ENCODE data around the gene COL23A1.
"Not testable (repeated sequence)": the region's sequence is repeated elsewhere in the genome, so short reads cannot be mapped to it uniquely, and the experiment has no call there.

COL23A1 gene

DNA sequence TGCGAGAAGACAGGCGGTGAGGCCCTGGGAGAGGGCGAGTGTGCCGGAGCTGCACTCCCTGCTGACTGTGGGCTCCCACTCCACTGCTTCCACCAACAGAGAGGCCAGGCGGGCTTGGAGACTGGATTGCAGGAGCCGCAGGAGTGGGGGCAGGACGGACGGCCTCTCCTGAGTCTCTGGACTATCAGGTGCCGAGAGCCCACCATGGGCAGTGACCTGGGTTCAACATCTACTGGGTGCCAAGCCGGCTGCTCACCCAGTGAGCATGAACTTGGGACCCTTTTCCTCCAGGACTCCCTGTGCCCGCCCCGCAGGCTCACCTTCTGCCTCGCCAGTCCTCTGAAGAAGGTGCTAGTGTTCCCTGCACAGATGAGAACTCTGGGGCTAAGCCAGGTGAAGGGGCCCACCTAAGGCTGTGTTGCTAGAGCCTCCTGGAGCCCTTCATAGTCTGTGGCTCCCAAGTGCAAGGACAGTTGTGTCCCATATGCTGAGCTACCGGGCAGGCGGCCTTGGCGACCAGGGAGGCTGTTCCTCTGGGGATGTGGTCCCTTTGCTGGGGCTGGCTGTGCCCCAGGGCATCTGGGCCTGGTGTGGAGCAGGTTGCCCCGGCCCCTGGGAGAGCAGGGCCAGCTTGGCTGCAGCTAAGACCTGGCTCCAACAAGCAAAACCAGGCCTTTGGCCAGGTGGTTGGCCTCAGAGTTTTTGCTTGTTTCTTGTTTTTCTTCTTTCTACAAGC lies 279.9 kb downstream of the COL23A1 start:
- no peak for DNase-seq

DNA sequence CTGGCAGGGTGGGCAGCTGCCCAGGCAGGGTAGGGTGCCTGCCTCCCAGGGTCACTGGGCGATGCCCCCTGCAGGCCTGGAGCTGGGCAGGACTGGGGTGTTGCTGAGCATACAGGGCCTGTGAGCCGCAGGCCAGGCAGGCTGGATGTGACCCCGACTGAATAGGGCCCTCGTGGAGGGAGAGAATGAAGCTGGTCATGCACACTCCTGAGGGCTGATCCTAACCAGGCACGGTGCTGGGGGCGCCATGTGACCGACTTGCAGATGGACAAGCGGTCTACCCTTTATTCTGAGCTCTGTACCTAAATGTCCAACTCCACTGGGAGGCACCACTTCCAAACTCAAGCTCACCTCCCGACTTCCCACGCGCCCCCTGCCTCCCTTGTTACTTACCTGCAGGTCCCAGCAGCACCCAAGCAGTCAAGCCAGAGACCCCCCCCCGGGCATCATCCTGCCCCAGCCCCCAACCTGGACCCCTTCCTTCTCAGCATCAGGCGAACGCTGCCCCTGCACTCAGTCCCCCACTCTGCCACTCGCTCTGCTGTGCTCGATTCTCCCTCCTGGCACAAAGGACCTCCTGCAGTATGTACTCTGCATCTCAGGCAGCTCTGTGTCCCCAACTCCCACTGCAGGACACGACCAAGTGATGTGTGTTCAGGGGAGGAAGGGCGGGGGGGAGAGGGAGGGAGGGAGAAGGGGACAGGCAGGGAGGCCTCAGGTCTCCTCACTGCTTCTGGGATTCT lies 280.8 kb downstream of the COL23A1 start:
- no peak for DNase-seq

GRCh38 chr5:178308541-178309092 lies 281.6 kb downstream of the COL23A1 start:
- no peak for DNase-seq

- no peak for DNase-seq
Observed at GRCh38 chr5:178307267-178308045, 282.7 kb downstream of the COL23A1 start.

- no peak for DNase-seq
Observed at GRCh38 chr5:178306430-178307225, 283.6 kb downstream of the COL23A1 start.

DNA sequence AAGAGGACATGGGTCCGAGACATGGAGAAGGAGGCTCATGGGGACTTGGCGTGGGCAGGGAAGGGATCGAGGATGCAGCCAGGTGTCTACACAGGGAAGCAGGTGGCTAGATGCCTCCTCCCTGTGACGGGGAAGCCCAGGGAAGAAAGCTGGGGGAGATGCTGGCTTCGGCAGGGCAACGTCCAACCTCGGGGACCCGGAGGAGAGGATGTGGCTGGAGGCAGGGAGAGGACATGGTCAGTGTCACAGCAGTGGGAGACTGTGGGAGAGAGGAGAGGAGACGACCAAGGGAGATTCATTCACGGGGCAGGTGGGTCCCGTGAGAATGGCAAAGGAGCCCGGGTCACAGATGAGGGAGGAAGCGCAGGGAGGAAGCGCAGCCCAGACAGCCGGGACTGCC lies 284.4 kb downstream of the COL23A1 start:
- no peak for DNase-seq

DNA sequence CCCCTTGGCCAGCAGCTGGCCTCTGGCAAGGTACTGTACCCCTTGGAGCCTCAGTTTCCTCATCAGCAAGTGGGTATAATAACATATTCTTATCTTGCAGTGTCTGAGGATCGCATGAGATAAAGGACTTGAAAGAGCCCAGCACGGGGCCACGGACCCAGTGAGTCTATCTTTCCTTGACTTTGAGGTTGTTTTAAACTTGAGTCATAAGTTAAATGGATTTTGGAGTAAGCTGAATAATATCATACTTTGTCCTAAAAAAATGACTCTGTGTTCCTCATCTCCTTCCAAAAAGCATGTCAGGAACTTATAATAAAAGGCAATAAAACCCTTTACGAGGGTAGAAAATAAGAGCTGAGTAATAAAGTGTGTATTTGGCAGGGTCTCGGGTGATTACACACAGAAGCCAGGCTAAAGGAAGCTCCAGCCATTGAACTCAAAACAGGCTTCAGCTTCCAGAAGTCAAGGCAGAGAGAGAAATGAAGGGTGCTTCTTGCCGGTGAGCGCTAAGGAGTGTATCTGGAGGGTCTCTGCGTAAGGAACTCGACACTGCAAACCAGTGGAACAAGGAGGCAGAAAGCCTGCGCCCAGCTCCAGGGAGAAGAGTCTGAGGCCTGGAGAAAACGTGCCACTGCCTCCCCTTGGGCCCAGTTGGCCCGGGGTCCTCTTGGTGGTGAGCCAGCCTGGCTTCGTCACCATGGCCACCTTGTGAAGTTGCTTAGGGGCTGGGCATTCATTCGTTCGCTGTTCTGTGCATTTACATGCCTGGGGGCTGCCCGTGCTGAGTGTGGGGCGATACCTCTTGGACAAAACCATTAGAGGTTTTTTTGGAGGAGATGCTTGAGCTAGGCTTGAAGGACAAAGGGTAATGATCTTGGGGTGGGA lies 285.2 kb downstream of the COL23A1 start:
- DNase-seq, result no peak

- no peak for DNase-seq
Observed at GRCh38 chr5:178304016-178304415, 286.2 kb downstream of the COL23A1 start.

GRCh38 chr5:178302321-178302720 lies 287.9 kb downstream of the COL23A1 start:
- not testable (repeated sequence) for DNase-seq

- no peak for DNase-seq
Observed at GRCh38 chr5:178301641-178302040, 288.6 kb downstream of the COL23A1 start.

DNA sequence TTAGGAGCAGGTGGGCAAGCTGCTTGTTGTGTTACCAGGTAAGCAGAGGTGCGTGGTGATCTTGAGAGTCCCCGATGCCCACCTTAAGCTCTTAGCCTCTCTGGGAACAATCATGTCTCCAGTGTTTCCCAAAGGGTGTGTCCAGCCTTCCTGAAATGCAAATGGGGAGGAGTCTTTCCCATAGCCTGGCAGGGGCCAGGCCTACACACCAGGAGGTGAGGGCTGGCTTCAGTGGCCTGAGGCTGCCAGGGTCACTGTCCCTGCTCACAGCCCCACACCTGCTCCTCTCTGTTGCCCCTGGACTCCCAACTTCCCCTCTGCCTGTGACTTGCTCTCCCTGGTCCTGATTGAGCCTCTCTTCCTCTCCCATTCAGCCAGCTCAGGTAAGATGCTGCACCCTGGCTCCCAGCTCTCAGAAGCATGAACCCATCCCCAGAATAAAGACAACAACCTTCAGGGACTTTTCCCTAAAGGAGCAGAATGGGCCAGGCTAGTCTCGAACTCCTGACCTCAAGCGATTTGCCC lies 291.8 kb downstream of the COL23A1 start:
- DNase-seq, result no peak

GRCh38 chr5:178297751-178298150 lies 292.4 kb downstream of the COL23A1 start:
- no peak for DNase-seq

- no peak for DNase-seq
Observed at GRCh38 chr5:178296066-178296465, 294.1 kb downstream of the COL23A1 start.

- DNase-seq, result no peak
Observed at GRCh38 chr5:178295589-178295988, 294.6 kb downstream of the COL23A1 start.

DNA sequence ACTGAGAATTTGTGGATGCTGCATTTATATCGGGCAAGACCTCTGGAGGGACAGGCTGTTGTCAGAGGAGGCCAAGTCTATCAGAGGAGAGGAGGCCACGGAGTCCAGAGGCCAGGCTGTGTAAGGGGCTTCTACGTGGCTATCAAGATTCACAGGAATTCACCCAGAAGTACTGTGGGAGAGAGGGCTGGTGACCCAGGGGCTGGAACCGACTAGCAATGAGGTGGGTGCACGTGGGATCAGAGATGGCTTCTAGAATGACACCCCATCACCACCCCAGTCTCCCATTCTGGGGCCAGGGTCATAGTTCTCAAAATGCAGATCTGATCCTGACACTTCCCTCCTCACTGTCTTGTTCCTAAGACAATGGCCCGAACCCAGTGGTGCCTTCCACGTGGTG lies 296.4 kb downstream of the COL23A1 start:
- no peak for DNase-seq

GRCh38 chr5:178293400-178293799 lies 296.8 kb downstream of the COL23A1 start:
- no peak for DNase-seq

DNA sequence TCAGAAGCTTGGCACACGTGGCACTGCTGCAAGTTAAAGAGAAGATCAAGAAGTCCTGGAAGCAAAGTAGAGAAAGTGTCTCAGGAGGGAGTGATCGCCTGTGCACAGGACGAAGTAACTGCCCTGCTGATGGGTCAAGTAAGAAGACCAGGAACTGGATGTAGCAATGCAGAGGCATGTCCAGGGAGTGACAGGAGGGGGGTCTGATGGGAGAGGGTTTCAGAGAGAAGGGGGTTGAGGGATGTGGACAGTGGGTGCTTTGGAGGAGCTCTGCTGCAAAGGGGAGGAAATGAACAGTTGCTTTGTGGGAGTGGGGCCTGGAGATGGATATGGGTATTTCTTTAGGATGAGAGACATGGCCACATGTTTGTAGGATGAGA lies 297.4 kb downstream of the COL23A1 start:
- DNase-seq, result no peak

DNA sequence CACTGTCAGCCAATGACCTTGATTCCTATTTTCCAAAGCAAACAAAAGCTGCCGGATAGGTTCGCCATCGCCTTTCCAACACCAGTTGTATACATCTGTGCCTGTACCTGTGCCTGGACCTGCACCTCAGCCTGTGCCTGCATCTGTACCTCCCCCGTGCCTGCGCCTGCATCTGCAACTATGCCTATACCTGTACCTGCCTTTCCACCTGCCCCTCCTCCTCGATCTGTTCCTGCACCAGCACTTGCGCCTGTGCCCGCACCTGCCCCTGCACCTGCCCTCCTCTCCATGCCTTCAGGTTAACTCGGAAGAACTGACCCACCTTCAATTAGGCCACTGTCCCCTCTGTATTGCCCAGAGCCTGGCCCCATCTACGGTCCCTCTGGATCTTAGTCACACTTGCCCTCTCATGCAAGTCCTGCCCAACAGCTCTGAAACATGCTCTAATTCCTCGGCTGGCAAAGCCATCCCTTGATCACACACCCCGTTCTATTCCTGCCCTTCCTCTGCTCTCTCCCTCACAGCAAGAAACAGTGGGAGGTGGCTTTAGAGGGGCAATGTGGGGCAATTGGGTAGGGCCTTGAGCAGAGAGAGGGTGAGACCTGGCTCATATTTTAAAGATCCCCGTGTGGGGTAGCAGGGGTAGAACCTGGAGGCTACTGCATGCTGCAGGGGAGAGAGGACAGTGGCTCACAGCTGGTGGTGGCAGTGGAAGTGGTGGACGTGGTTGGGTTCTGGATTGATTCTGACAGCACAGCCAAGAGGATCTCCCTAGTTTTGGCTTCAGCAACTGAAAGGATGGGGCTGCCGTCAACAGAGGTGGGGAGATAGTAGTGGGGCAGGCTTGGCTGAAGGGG lies 298.0 kb downstream of the COL23A1 start:
- DNase-seq, result no peak

GRCh38 chr5:178291161-178291561 lies 299.0 kb downstream of the COL23A1 start:
- no peak for DNase-seq

- DNase-seq, result no peak
Observed at GRCh38 chr5:178290376-178290775, 299.8 kb downstream of the COL23A1 start.

Data from COR-L47 (cell line).